Measurements from ENCODE around the gene LMCD1.

The LMCD1 gene

DNA sequence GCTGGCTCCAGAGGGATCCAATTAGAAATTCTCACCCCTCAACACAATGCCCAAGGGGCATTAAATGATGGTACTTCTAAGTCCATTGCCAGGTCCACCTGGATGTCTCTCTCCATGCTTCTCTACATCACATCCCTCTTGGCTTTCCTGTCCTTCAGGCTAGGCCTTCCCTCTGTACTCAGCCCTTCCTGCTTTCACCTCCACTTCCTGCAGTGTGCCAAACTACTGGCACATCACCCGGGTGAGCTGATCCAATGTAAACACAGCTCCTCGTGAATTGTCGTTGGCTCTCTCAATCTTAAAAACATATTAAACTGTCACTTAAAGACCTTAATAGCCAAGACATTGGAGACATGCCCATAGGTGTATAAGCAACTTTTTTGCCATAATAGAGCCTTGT lies 4.0 kb downstream of the LMCD1 start:
- no peak for DNase-seq (ENCODE audit: extremely low read depth, insufficient read length)
- H3K36me3 ChIP-seq (ENCODE audit: control insufficient read depth, insufficient read depth, low read length), result no peaks in the 10 kb centered on the region
- no peaks in the 10 kb centered on the region for H3K27me3 ChIP-seq (replicated peaks; ENCODE audit: control insufficient read depth, insufficient read depth, low read length)
- no peak overlapping the region for H3K4me3 ChIP-seq (replicated peaks; ENCODE audit: low read depth, low read length)
- TF ChIP-seq, protein P1, sequence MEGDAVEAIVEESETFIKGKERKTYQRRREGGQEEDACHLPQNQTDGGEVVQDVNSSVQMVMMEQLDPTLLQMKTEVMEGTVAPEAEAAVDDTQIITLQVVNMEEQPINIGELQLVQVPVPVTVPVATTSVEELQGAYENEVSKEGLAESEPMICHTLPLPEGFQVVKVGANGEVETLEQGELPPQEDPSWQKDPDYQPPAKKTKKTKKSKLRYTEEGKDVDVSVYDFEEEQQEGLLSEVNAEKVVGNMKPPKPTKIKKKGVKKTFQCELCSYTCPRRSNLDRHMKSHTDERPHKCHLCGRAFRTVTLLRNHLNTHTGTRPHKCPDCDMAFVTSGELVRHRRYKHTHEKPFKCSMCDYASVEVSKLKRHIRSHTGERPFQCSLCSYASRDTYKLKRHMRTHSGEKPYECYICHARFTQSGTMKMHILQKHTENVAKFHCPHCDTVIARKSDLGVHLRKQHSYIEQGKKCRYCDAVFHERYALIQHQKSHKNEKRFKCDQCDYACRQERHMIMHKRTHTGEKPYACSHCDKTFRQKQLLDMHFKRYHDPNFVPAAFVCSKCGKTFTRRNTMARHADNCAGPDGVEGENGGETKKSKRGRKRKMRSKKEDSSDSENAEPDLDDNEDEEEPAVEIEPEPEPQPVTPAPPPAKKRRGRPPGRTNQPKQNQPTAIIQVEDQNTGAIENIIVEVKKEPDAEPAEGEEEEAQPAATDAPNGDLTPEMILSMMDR (IDR thresholded peaks at IDR 0.05; ENCODE audit: insufficient read depth, low read length, poor library complexity, severe bottlenecking), result no peak

DNA sequence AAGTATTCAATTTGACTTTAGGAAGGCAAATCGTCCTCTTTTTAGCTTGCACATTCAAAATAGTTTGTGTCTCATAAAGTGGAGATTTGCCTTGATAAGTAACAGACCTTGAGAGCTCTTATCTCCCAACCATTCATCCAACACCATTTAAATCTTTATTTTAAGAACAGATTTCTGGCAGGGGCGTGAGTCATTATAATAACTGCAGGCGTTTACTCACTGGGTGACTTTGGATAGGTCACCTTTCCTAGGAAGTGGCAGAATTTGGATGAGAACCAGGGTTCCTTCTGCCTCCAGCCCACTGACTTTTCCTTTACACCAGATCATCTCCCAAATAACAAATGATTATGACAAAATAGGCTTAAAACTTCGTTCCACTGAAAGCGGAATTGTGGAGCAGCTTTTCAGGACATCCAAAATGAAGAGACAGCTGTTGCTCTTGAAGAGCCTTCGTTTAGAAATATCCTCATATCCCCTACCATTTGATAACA lies 5.0 kb downstream of the LMCD1 start:
- no peak for DNase-seq (ENCODE audit: extremely low read depth, insufficient read length)
- H3K4me3 ChIP-seq (replicated peaks; ENCODE audit: low read depth, low read length), result no peak overlapping the region
- TF ChIP-seq, protein P1 (IDR thresholded peaks at IDR 0.05; ENCODE audit: insufficient read depth, low read length, poor library complexity, severe bottlenecking), result no peak

DNA sequence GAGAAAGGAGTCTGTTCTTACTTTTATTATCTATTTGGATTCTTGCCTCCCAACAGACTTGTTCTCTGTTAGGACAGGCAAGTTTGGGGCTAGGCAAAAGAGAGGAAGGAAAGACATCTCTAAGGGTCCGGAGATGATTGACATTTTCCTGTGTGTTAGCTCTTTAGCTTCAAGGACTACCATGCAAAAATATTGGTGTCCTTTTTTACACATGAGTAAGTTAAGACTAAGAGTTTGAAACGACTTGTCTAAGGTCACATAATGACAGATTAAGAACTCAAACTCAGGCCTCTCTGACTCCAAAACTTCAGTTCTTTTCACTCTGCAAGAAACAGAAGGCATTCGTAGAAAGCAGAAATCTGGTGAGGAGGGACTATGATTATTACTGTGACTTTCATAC lies 5.9 kb downstream of the LMCD1 start:
- no peaks in the 10 kb centered on the region for H3K27me3 ChIP-seq (replicated peaks; ENCODE audit: control insufficient read depth, insufficient read depth, low read length)
- peak; percentile 42 for DNase-seq (ENCODE audit: extremely low read depth, insufficient read length)
- no peak overlapping the region for H3K4me3 ChIP-seq (replicated peaks; ENCODE audit: low read depth, low read length)
- TF ChIP-seq, protein P1 (IDR thresholded peaks at IDR 0.05; ENCODE audit: insufficient read depth, low read length, poor library complexity, severe bottlenecking), result no peak
- H3K36me3 ChIP-seq (ENCODE audit: control insufficient read depth, insufficient read depth, low read length), result no peaks in the 10 kb centered on the region; the same call in 1 of the 2 replicates

More for the DNA sequence above, 5.0 kb downstream of the LMCD1 start:
- H3K27me3 ChIP-seq (replicated peaks; ENCODE audit: control insufficient read depth, insufficient read depth, low read length), result no peaks in the 10 kb centered on the region
- H3K36me3 ChIP-seq (ENCODE audit: control insufficient read depth, insufficient read depth, low read length), result no peaks in the 10 kb centered on the region; the same call in 1 of the 2 replicates

DNA sequence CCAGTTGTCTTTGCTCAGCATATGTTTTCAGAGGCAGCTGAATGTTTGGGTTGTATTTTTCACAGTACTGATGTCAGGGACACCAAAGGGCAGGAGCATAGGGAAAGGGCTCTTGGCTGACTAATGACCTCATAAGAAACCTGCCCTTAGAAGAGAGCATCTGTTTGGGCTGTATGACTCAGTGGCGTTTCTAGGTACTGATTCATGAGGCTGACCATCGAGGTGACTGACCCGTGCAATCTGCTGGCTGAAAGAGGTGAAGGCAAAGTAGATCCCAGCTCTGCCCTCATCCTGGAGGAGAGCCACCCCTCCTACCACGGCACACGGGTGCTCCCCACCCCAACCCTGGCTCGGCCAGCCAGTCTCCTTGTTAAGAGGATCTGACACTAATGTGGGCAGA lies 8.3 kb downstream of the LMCD1 start:
- TF ChIP-seq, protein P1 (IDR thresholded peaks at IDR 0.05; ENCODE audit: insufficient read depth, low read length, poor library complexity, severe bottlenecking), result no peak
- H3K36me3 ChIP-seq (ENCODE audit: control insufficient read depth, insufficient read depth, low read length), result no peaks in the 10 kb centered on the region; the same call in 1 of the 2 replicates
- no peaks in the 10 kb centered on the region for H3K27me3 ChIP-seq (replicated peaks; ENCODE audit: control insufficient read depth, insufficient read depth, low read length)
- DNase-seq (ENCODE audit: extremely low read depth, insufficient read length), result no peak
- H3K4me3 ChIP-seq (replicated peaks; ENCODE audit: low read depth, low read length), result no peak overlapping the region

DNA sequence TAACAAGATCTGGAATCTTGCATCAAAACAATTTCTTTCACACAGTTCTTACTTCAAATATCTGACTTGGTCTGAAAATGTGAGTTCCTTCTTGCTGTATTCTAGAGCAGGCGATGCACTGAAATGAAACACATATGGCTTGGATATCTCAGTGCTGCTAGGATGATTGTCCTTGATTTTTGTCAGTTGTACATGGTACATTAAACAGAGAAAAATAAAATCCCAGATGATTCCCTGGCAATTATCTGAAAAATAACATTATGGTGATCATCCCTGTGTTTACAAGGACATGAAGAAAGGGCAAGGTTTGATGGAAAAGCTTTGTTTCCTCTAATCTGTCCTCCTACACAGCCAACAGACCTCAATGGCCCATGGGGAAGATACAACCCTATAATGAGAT lies 10.6 kb downstream of the LMCD1 start:
- Histone ChIP-seq H3K36me3 (ENCODE audit: control insufficient read depth, insufficient read depth, low read length) (no peaks in the 10 kb centered on the region; the same call in none of the 2 replicates), H3K4me3 (replicated peaks; ENCODE audit: low read depth, low read length) (no peak overlapping the region), H3K27me3 (replicated peaks; ENCODE audit: control insufficient read depth, insufficient read depth, low read length) (no peaks in the 10 kb centered on the region)
- DNase-seq (ENCODE audit: extremely low read depth, insufficient read length), result no peak
- TF ChIP-seq, protein P1 (IDR thresholded peaks at IDR 0.05; ENCODE audit: insufficient read depth, low read length, poor library complexity, severe bottlenecking), result no peak
